Uterus (tissue), 4 donors: Measurements from ENCODE around the gene DMBT1. TPM values are rescaled to one million over a fixed set of nuclear protein-coding genes. Genes with fewer than 3 reads are reported as not detected.

ENCODE experiments used
- DNase-seq, 2 donors: peaks; one replicate each; pipeline ENCODE4 v3.0.0-alpha.2; 2019 to 2020
- H3K27ac ChIP-seq, 2 donors: fragments of 200-600 bp; sonication (generic); 1 replicate in 1 of 2; 2 replicates in 1 of 2; pipeline ENCODE4 v1.5.1; 2016 to 2018
- H3K27me3 ChIP-seq, 2 donors: fragments of 200-600 bp; sonication (generic); one replicate each; pipeline ENCODE4 v1.5.1; 2018 to 2019; ENCODE audit warnings: control low read depth in 1 of 2
- H3K36me3 ChIP-seq, 2 donors: fragments of 200-600 bp; sonication (generic); one replicate each; pipeline ENCODE4 v1.5.1; 2019; ENCODE audit warnings: control low read depth in 1 of 2
- H3K4me1 ChIP-seq, 2 donors: fragments of 200-600 bp; sonication (generic); one replicate each; pipeline ENCODE4 v1.5.1; 2018 to 2019; ENCODE audit warnings: control low read depth in 1 of 2
- H3K4me3 ChIP-seq, 2 donors: fragments of 200-600 bp; sonication (generic); 1 replicate in 1 of 2; 2 replicates in 1 of 2; pipeline ENCODE4 v1.5.1; 2018 to 2019; ENCODE audit warnings: mild to moderate bottlenecking in 1 of 2
- H3K9me3 ChIP-seq, 2 donors: fragments of 200-600 bp; sonication (generic); one replicate each; pipeline ENCODE4 v1.5.1; 2019; ENCODE audit warnings: control low read depth in 1 of 2
- POLR2A ChIP-seq, 2 donors: fragments of 450-650 bp; IDR thresholded peaks; one replicate each; pipeline ENCODE4 v1.6.1; 2016; ENCODE audit warnings: antibody characterized with exemption in 2 of 2, mild to moderate bottlenecking in 1 of 2, moderate library complexity in 1 of 2
- intact Hi-C: fragments of 100-400 bp; cut with DNase I; formaldehyde crosslinking; loops from one replicate; pipeline ENCODE4 v1.15.1; 2023; ENCODE audit warnings: low total_unique reads
- total RNA-seq, 4 donors: library from RNA; depleted of rRNA in 3 of 4; stranded (reverse); fragments of >200 nt in 3 of 4; gene quantifications; one replicate each; pipeline versions ENCODE4 v1.1.0 to v1.2.4, GENCODE V29; 2014 to 2023
- TF ChIP-seq, protein P1 (sequence below), 4 experiments: fragments of 200-600 bp in 2 of 4; fragments of 450-650 bp in 2 of 4; sonication (generic) in 2 of 4; IDR thresholded peaks; one replicate each; pipeline ENCODE4 v1.5.1; 2016 to 2019; ENCODE audit warnings: antibody characterized with exemption in 4 of 4, mild to moderate bottlenecking in 2 of 4, moderate library complexity in 1 of 4
- donor health status: DM: yes; HTN: yes; CAD: no.

Gene DMBT1
- under 1 TPM in 3 of 4 donors, not detected in 1; under 0.01 to 0.21 (median 0.15) TPM for total RNA-seq

GRCh38 chr10:122560279-122560804 is at the start of gene DMBT1:
DMBT1 (plus strand) TSS chr10:122560754; CDS start chr10:122560771, 17 bp downstream.
- no peak for DNase-seq
- H3K36me3 ChIP-seq: no peaks in the 10 kb centered on the region
- H3K4me1 ChIP-seq: no peaks in the 10 kb centered on the region
- H3K27me3 ChIP-seq: no peaks in the 10 kb centered on the region
- no peak within 1 kb of the TSS for H3K4me3 ChIP-seq
- no peaks in the 10 kb centered on the region for H3K9me3 ChIP-seq
- H3K27ac ChIP-seq: no peak within 1 kb of the TSS
- TF ChIP-seq, protein P1, sequence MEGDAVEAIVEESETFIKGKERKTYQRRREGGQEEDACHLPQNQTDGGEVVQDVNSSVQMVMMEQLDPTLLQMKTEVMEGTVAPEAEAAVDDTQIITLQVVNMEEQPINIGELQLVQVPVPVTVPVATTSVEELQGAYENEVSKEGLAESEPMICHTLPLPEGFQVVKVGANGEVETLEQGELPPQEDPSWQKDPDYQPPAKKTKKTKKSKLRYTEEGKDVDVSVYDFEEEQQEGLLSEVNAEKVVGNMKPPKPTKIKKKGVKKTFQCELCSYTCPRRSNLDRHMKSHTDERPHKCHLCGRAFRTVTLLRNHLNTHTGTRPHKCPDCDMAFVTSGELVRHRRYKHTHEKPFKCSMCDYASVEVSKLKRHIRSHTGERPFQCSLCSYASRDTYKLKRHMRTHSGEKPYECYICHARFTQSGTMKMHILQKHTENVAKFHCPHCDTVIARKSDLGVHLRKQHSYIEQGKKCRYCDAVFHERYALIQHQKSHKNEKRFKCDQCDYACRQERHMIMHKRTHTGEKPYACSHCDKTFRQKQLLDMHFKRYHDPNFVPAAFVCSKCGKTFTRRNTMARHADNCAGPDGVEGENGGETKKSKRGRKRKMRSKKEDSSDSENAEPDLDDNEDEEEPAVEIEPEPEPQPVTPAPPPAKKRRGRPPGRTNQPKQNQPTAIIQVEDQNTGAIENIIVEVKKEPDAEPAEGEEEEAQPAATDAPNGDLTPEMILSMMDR (IDR thresholded peaks at IDR 0.05): no peak
- no peak for TF ChIP-seq POLR2A (IDR thresholded peaks at IDR 0.05)
- intact Hi-C loops: loop anchor here (10.0 kb wide), 1 partner anchor 116 kb away; no protein-coding TSS in a partner anchor

GRCh38 chr10:122513053-122513452 is 47.5 kb upstream of the DMBT1 start:
- no peaks in the 10 kb centered on the region for H3K36me3 ChIP-seq
- H3K27me3 ChIP-seq: no peaks in the 10 kb centered on the region
- no peaks in the 10 kb centered on the region for H3K4me1 ChIP-seq
- no peak for TF ChIP-seq POLR2A (IDR thresholded peaks at IDR 0.05)
- H3K9me3 ChIP-seq: no peaks in the 10 kb centered on the region
- no peak for DNase-seq
- intact Hi-C loops: no loop called here
- H3K4me3 ChIP-seq: no peak overlapping the region
- no peak overlapping the region for H3K27ac ChIP-seq

GRCh38 chr10:122514045-122514840 is 46.3 kb upstream of the DMBT1 start:
- H3K27me3 ChIP-seq: no peaks in the 10 kb centered on the region
- H3K36me3 ChIP-seq: no peaks in the 10 kb centered on the region
- intact Hi-C loops: no loop called here
- TF ChIP-seq POLR2A (IDR thresholded peaks at IDR 0.05): no peak
- TF ChIP-seq, protein P1 (IDR thresholded peaks at IDR 0.05): no peak
- no peaks in the 10 kb centered on the region for H3K4me1 ChIP-seq
- no peak overlapping the region for H3K27ac ChIP-seq
- H3K4me3 ChIP-seq: no peak overlapping the region
- no peaks in the 10 kb centered on the region for H3K9me3 ChIP-seq
- no peak for DNase-seq

DNA sequence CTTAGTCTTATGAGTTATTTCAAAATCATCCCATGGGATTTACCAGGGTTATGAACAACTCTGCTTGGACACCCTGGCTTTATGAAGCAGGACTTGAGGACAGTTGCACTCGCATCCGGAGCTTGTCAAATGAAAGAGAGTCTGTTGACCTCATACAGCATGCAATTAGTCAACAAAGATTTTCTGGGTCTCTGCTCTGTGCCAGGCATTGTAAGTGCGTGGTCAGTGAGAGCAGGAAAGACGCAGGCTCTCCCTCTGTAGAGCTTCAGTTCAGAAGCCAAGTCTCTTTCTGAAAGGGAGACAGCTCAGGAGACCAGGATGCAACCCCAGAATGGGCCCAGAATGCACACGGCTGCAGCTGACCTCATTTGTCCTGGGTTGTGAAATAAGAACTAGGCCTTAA is 45.5 kb upstream of the DMBT1 start:
- Histone ChIP-seq H3K4me1 (no peaks in the 10 kb centered on the region), H3K27me3 (no peaks in the 10 kb centered on the region), H3K27ac (no peak overlapping the region), H3K36me3 (no peaks in the 10 kb centered on the region), H3K9me3 (no peaks in the 10 kb centered on the region), H3K4me3 (no peak overlapping the region)
- no peak for TF ChIP-seq POLR2A (IDR thresholded peaks at IDR 0.05)
- TF ChIP-seq, protein P1 (IDR thresholded peaks at IDR 0.05): no peak
- no peak for DNase-seq
- intact Hi-C loops: no loop called here

DNA sequence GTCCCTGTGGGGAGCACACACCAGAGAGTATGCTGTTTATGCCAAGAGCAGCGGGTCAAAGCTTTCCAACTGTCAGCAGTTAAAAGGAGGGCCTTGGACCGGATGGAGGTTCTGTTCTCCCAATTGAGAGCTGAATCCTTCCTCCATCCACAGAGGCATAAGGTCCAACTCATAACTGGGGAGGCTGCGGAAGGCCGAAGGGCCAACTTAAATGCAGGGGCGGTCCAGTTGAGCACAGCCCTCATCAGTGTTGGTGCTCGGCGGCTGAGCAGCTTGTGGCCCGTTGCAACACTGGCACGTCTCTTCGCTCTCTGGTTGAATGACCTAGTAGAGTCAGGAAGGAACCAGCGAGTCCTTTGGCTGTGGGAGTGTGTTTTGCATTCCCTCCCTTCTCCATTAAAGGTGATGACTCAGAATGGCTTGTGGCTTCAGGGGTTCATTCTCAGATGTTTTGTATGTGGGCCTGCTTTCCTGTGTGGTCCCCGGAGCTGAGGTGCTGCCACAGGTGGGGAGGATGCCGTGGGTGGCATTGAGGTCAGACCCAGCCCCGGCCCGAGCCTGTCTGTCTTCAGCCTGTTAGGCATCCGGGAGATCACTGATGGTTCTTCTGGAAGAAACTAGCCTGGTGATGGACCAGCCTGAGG is 44.8 kb upstream of the DMBT1 start:
- Histone ChIP-seq H3K36me3 (no peaks in the 10 kb centered on the region), H3K4me1 (no peaks in the 10 kb centered on the region), H3K4me3 (no peak overlapping the region), H3K27ac (no peak overlapping the region), H3K9me3 (no peaks in the 10 kb centered on the region), H3K27me3 (no peaks in the 10 kb centered on the region)
- TF ChIP-seq, protein P1 (IDR thresholded peaks at IDR 0.05): no peak
- TF ChIP-seq POLR2A (IDR thresholded peaks at IDR 0.05): no peak
- no peak for DNase-seq
- intact Hi-C loops: no loop called here
